GM12891 (cell line): ENCODE data around the gene NLN.

ENCODE experiments used
- POLR2AphosphoS5 ChIP-seq: IDR thresholded peaks from 2 replicates; pipeline ENCODE4 v1.6.1; 2011; ENCODE audit warnings: low read depth, low read length, control low read depth
- TAF1 ChIP-seq: IDR thresholded peaks from 2 replicates; pipeline ENCODE4 v1.6.1; 2011; ENCODE audit warnings: low read depth, low read length, control low read depth

DNA sequence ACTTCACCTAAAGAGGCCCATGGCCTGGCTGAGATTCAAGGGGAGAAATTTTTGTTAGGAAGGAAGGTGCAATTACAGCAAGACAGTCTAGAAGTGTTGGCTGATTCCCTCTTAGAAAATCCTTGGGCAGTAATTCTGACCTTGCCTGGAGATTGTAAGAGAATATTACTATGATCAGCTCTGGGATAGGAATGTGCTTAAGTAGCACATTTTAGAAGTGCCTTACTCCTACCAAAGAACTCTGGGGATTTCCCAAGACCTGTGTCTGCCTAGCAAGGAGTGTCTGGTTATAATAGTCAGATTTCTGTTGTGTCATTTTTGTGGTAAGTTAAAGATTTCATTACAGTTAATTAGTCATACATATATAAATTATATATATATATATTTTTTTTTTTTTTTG lies 52.3 kb downstream of the NLN start:
- TF ChIP-seq POLR2AphosphoS5 (no peak), TAF1 (no peak)
